PC-3 (cell line): ENCODE data around the gene GYG1. TPM values are rescaled to one million over a fixed set of nuclear protein-coding genes. Genes with fewer than 3 reads are reported as not detected.

Source experiments
- ATAC-seq: fragments of 200-7000 bp; cut with Tn5 transposase; 2 replicates; pipeline ENCODE4 v1.9.1; 2020; ENCODE audit warnings: mild to moderate bottlenecking, moderate library complexity
- BruUV-seq: library from RNA; stranded (reverse); fragments of 400-500 nt; replicated peaks from 2 replicates; lab custom pipeline; 2021; lab: Mats Ljungman, UMichigan
- CTCF ChIA-PET: fragments of 300-600 bp; sonication (Branson Sonifier 250); formaldehyde crosslinking; loops from one replicate; lab custom pipeline; 2022; ENCODE audit warnings: antibody characterized with exemption; lab: Charles Lee
- POLR2A ChIA-PET: fragments of 300-600 bp; sonication (Branson Sonifier 250); formaldehyde crosslinking; loops from one replicate; lab custom pipeline; 2022; ENCODE audit warnings: antibody characterized with exemption; ENCODE audit not compliant: unreplicated experiment; lab: Charles Lee
- DNase-seq: peaks from one replicate; pipeline ENCODE4 v3.0.0-alpha.2; 2015
- H2AFZ ChIP-seq: fragments of 300-600 bp; sonication (generic); 2 replicates; pipeline ENCODE4 v1.6.0; 2016; ENCODE audit warnings: antibody characterized with exemption, low read length
- H3F3A ChIP-seq: fragments of 300-600 bp; sonication (generic); one replicate; pipeline ENCODE4 v1.6.0; 2017; ENCODE audit warnings: antibody characterized with exemption, low read length, control low read depth, mild to moderate bottlenecking; ENCODE audit not compliant: unreplicated experiment
- H3K27ac ChIP-seq: fragments of 300-600 bp; sonication (generic); 2 replicates; pipeline ENCODE4 v1.5.1; 2016; ENCODE audit warnings: mild to moderate bottlenecking, low read length
- H3K27me3 ChIP-seq: fragments of 300-600 bp; sonication (generic); 2 replicates; pipeline ENCODE4 v1.6.1; 2016; ENCODE audit warnings: low read length, mixed read lengths
- H3K36me3 ChIP-seq: fragments of 300-600 bp; sonication (generic); 2 replicates; pipeline ENCODE4 v1.6.1; 2016; ENCODE audit warnings: low read depth, mixed run types, low read length, mixed read lengths
- H3K4me1 ChIP-seq: fragments of 300-600 bp; sonication (generic); 2 replicates; pipeline ENCODE4 v1.5.1; 2016; ENCODE audit warnings: low read length; ENCODE audit not compliant: insufficient read depth
- H3K4me2 ChIP-seq: fragments of 300-600 bp; sonication (generic); 2 replicates; pipeline ENCODE4 v1.6.0; 2016; ENCODE audit warnings: low read length
- H3K4me3 ChIP-seq: fragments of 300-600 bp; sonication (generic); 2 replicates; pipeline ENCODE4 v1.5.1; 2016; ENCODE audit warnings: mild to moderate bottlenecking, low read length, mixed read lengths
- H3K79me2 ChIP-seq: fragments of 300-600 bp; sonication (generic); 2 replicates; pipeline ENCODE4 v1.6.1; 2017; ENCODE audit warnings: low read length, mixed read lengths
- H3K9ac ChIP-seq: fragments of 300-600 bp; sonication (generic); 2 replicates; pipeline ENCODE4 v1.6.0; 2016; ENCODE audit warnings: mild to moderate bottlenecking, low read length
- H3K9me2 ChIP-seq: fragments of 300-600 bp; sonication (generic); replicated peaks from 2 replicates; pipeline ENCODE4 v1.6.1; 2016; ENCODE audit warnings: mixed run types, low read length, mixed read lengths
- H3K9me3 ChIP-seq: fragments of 300-600 bp; sonication (generic); 2 replicates; pipeline ENCODE4 v1.6.1; 2016; ENCODE audit warnings: low read length, mixed read lengths
- H4K20me1 ChIP-seq: fragments of 300-600 bp; sonication (generic); 2 replicates; pipeline ENCODE4 v1.6.1; 2016; ENCODE audit warnings: low read length, mixed read lengths
- CTCF ChIP-seq: fragments of 300-600 bp; sonication (generic); conservative IDR thresholded peaks from 2 replicates; pipeline ENCODE4 v1.5.1; 2017; ENCODE audit warnings: antibody characterized with exemption, low read depth, mild to moderate bottlenecking, low read length
- EZH2 ChIP-seq: fragments of 300-600 bp; sonication (generic); IDR thresholded peaks from one replicate; pipeline ENCODE4 v1.6.1; 2017; ENCODE audit warnings: antibody characterized with exemption, mild to moderate bottlenecking, low read length; ENCODE audit not compliant: unreplicated experiment
- EZH2phosphoT487 ChIP-seq: fragments of 300-600 bp; sonication (generic); IDR thresholded peaks from 2 replicates; pipeline ENCODE4 v1.6.1; 2018; ENCODE audit warnings: mild to moderate bottlenecking, antibody characterized with exemption, low read length, borderline replicate concordance
- intact Hi-C: fragments of 100-400 bp; cut with micrococcal nuclease; formaldehyde crosslinking; loops from 2 replicates; pipeline ENCODE4 v1.9.0; 2023
- total RNA-seq: library from RNA; depleted of rRNA; stranded (reverse); fragments of >200 nt; gene quantifications from 2 replicates; pipeline ENCODE4 v1.2.3, GENCODE V29; 2014

The GYG1 gene
- total RNA-seq, 1 experiment from 2014 or later, result 12.0 TPM

GRCh38 chr3:149004622-149005021 lies 13.3 kb downstream of the GYG1 start:
- Histone ChIP-seq H3K9ac (peak overlapping the region; percentile 21; the same call in 1 of the 2 replicates), H3K4me1 (peaks cover 23% of the 10 kb centered on the region), H3K9me2 (no peaks in the 10 kb centered on the region), H2AFZ (no peak overlapping the region), H4K20me1 (no peaks in the 10 kb centered on the region), H3K4me3 (no peak overlapping the region), H3K27me3 (no peaks in the 10 kb centered on the region), H3K27ac (peak overlapping the region; percentile 78), H3K36me3 (peaks cover 5% of the 10 kb centered on the region; the same call in 1 of the 2 replicates), H3K4me2 (peak overlapping the region; percentile 52), H3K79me2 (no peaks in the 10 kb centered on the region), H3F3A (no peaks in the 10 kb centered on the region), H3K9me3 (no peaks in the 10 kb centered on the region)
- TF ChIP-seq EZH2phosphoT487, result no peak; the same call in 1 of the 2 replicates
- no peak for TF ChIP-seq EZH2
- no peak for TF ChIP-seq CTCF
- ATAC-seq (peak; percentile 88), DNase-seq (peak; percentile 72)
- POLR2A ChIA-PET, result no interaction called here
- no TSS peak for BruUV-seq
- intact Hi-C loops, result loop anchor here (2.0 kb wide), 1 partner anchor 38 kb away; no protein-coding TSS in a partner anchor
- CTCF ChIA-PET, result no interaction called here

GRCh38 chr3:149005416-149005815 lies 14.1 kb downstream of the GYG1 start:
- Histone ChIP-seq H3K4me3 (no peak overlapping the region), H3K9ac (no peak overlapping the region), H3K9me2 (no peaks in the 10 kb centered on the region), H4K20me1 (no peaks in the 10 kb centered on the region), H3K4me1 (peaks cover 23% of the 10 kb centered on the region), H3K4me2 (no peak overlapping the region), H3K36me3 (peaks cover 10% of the 10 kb centered on the region; the same call in 1 of the 2 replicates), H3K27me3 (no peaks in the 10 kb centered on the region), H2AFZ (no peak overlapping the region), H3K9me3 (no peaks in the 10 kb centered on the region), H3K27ac (no peak overlapping the region), H3F3A (no peaks in the 10 kb centered on the region), H3K79me2 (no peaks in the 10 kb centered on the region)
- ATAC-seq, result no peak
- BruUV-seq, result no TSS peak
- TF ChIP-seq EZH2phosphoT487, result no peak
- no peak for TF ChIP-seq CTCF
- TF ChIP-seq EZH2, result no peak
- ChIA-PET CTCF (no interaction called here), POLR2A (no interaction called here)
- no peak for DNase-seq
- intact Hi-C loops, result loop anchor here (2.0 kb wide), 1 partner anchor 37 kb away; no protein-coding TSS in a partner anchor

- Histone ChIP-seq H3K79me2 (no peaks in the 10 kb centered on the region), H3K9ac (no peak overlapping the region), H3K4me1 (peaks cover 23% of the 10 kb centered on the region), H3K9me2 (no peaks in the 10 kb centered on the region), H3K27ac (no peak overlapping the region), H3K9me3 (no peaks in the 10 kb centered on the region), H3K36me3 (peaks cover 13% of the 10 kb centered on the region; the same call in 1 of the 2 replicates), H3K27me3 (no peaks in the 10 kb centered on the region), H3K4me3 (no peak overlapping the region), H3K4me2 (no peak overlapping the region), H3F3A (no peaks in the 10 kb centered on the region), H2AFZ (no peak overlapping the region), H4K20me1 (no peaks in the 10 kb centered on the region)
- intact Hi-C loops, result no loop called here
- no peak for DNase-seq
- ChIA-PET POLR2A (no interaction called here), CTCF (no interaction called here)
- no peak for ATAC-seq
- no TSS peak for BruUV-seq
- no peak for TF ChIP-seq CTCF
- TF ChIP-seq EZH2phosphoT487, result no peak
- TF ChIP-seq EZH2, result no peak
Observed at GRCh38 chr3:149007567-149008257, 16.4 kb downstream of the GYG1 start.
